ENCODE measurements around the gene ANKZF1.

The ANKZF1 gene

GRCh38 chr2:219246559-219246958 lies 17.0 kb downstream of the ANKZF1 start:
- TF ChIP-seq CTCF (IDR thresholded peaks at IDR 0.05; ENCODE audit: low read depth, low read length, missing control alignments) = no peak
- peak overlapping the region; percentile 84; the same call in 1 of the 2 replicates for H3K4me3 ChIP-seq (replicated peaks; ENCODE audit: low read depth, low read length)
- DNase-seq (ENCODE audit: extremely low read depth, low read depth) = no peak

- no peak overlapping the region for H3K4me3 ChIP-seq (replicated peaks; ENCODE audit: low read depth, low read length)
- TF ChIP-seq CTCF (IDR thresholded peaks at IDR 0.05; ENCODE audit: low read depth, low read length, missing control alignments) = no peak
- no peak for DNase-seq (ENCODE audit: extremely low read depth, low read depth)
Measured at GRCh38 chr2:219247678-219248642, 18.4 kb downstream of the ANKZF1 start.

GRCh38 chr2:219248845-219249202 lies 19.2 kb downstream of the ANKZF1 start:
- TF ChIP-seq CTCF (IDR thresholded peaks at IDR 0.05; ENCODE audit: low read depth, low read length, missing control alignments) = no peak
- DNase-seq (ENCODE audit: extremely low read depth, low read depth) = no peak
- no peak overlapping the region for H3K4me3 ChIP-seq (replicated peaks; ENCODE audit: low read depth, low read length)

GRCh38 chr2:219249203-219249980 lies 19.8 kb downstream of the ANKZF1 start:
- no peak overlapping the region for H3K4me3 ChIP-seq (replicated peaks; ENCODE audit: low read depth, low read length)
- DNase-seq (ENCODE audit: extremely low read depth, low read depth) = peak; percentile 30

GRCh38 chr2:219250049-219250781 lies 20.6 kb downstream of the ANKZF1 start:
- no peak overlapping the region for H3K4me3 ChIP-seq (replicated peaks; ENCODE audit: low read depth, low read length)
- no peak for DNase-seq (ENCODE audit: extremely low read depth, low read depth)
- TF ChIP-seq CTCF (IDR thresholded peaks at IDR 0.05; ENCODE audit: low read depth, low read length, missing control alignments) = no peak

More at GRCh38 chr2:219249203-219249980, 19.8 kb downstream of the ANKZF1 start:
- no peak for TF ChIP-seq CTCF (IDR thresholded peaks at IDR 0.05; ENCODE audit: low read depth, low read length, missing control alignments)

- H3K4me3 ChIP-seq (replicated peaks; ENCODE audit: low read depth, low read length) = no peak overlapping the region
- TF ChIP-seq CTCF (IDR thresholded peaks at IDR 0.05; ENCODE audit: low read depth, low read length, missing control alignments) = no peak
- DNase-seq (ENCODE audit: extremely low read depth, low read depth) = no peak
Measured at GRCh38 chr2:219251656-219252055, 22.1 kb downstream of the ANKZF1 start.

All from HFF-Myc (cell line).